HepG2 (cell line): ENCODE measurements around the gene SIM1. TPM values are rescaled to one million over a fixed set of nuclear protein-coding genes. Genes with fewer than 3 reads are reported as not detected.

Source experiments
- ATAC-seq: fragments of 200-7000 bp; cut with Tn5 transposase; 3 replicates; pipeline ENCODE4 v1.9.1; 2020; ENCODE audit warnings: mild to moderate bottlenecking, moderate library complexity
- BruUV-seq: library from RNA; stranded (reverse); fragments of 400-500 nt; replicated peaks from 2 replicates; lab custom pipeline; 2021; lab: Mats Ljungman, UMichigan
- CTCF ChIA-PET: fragments of 300-600 bp; formaldehyde crosslinking; extraction: SDS; loops from one replicate; lab custom pipeline; 2021; ENCODE audit warnings: low total read pairs, inconsistent platforms, low intra/inter-chr PET ratio; lab: Yijun Ruan, JAX
- POLR2A ChIA-PET: fragments of 350-600 bp; sonication (Branson Sonifier 250); formaldehyde crosslinking; loops from one replicate; lab custom pipeline; 2020; ENCODE audit warnings: antibody characterized with exemption, inconsistent platforms; lab: Yijun Ruan, JAX
- DNase-seq: peaks from one replicate; pipeline ENCODE4 v3.0.0-alpha.2; 2015; ENCODE audit warnings: low spot score
- FAIRE-seq: peaks from 3 replicates; lab custom pipeline; 2011; peaks lifted over from hg19 to GRCh38; lab: Jason Lieb, UNC
- H2AFZ ChIP-seq: one replicate; pipeline ENCODE4 v1.6.1; 2011; ENCODE audit warnings: low read length, inconsistent platforms
- H3K27ac ChIP-seq: fragments of 300-600 bp; 3 replicates; pipeline ENCODE4 v1.8.0; 2011; ENCODE audit warnings: mixed run types, mild to moderate bottlenecking, mixed read lengths, low read length, inconsistent platforms; ENCODE audit not compliant: insufficient read depth; ENCODE audit errors: extremely low read length
- H3K27me3 ChIP-seq, 2 experiments: fragments of 200-600 bp in 1 of 2; 2 replicates in 1 of 2; 3 replicates in 1 of 2; pipeline versions ENCODE4 v1.6.0 to v1.8.0; 2011; ENCODE audit warnings: low read length in 2 of 2, mild to moderate bottlenecking in 2 of 2, moderate library complexity in 2 of 2, inconsistent platforms in 1 of 2; ENCODE audit not compliant: insufficient read depth in 2 of 2, control insufficient read depth in 1 of 2
- H3K36me3 ChIP-seq, 2 experiments: fragments of 200-600 bp in 1 of 2; replicated peaks in 1 of 2; 2 replicates in 1 of 2; 3 replicates in 1 of 2; pipeline versions ENCODE4 v1.5.1 to v1.8.0; 2011; ENCODE audit warnings: low read length in 2 of 2, inconsistent platforms in 1 of 2; ENCODE audit not compliant: insufficient read depth in 2 of 2, control insufficient read depth in 1 of 2
- H3K4me1 ChIP-seq: 2 replicates; pipeline ENCODE4 v1.5.1; 2012; ENCODE audit warnings: low read length, inconsistent platforms; ENCODE audit not compliant: insufficient read depth
- H3K4me2 ChIP-seq: 2 replicates; pipeline ENCODE4 v1.6.0; 2011; ENCODE audit warnings: low read depth, low read length, inconsistent platforms
- H3K4me3 ChIP-seq, 3 experiments: fragments of 200-600 bp in 1 of 3; sonication (generic), shearing (Covaris generic) in 1 of 3; replicated peaks in 1 of 3; 2 replicates each; pipeline ENCODE4 v1.5.1; 2011 to 2016; ENCODE audit warnings: low read length in 3 of 3, inconsistent platforms in 2 of 3, low read depth in 2 of 3, mild to moderate bottlenecking in 2 of 3, control low read depth in 1 of 3, mixed read lengths in 1 of 3; ENCODE audit not compliant: insufficient read depth in 1 of 3
- H3K79me2 ChIP-seq: one replicate; pipeline ENCODE4 v1.6.1; 2011; ENCODE audit warnings: low read length, inconsistent platforms; ENCODE audit not compliant: insufficient read depth
- H3K9ac ChIP-seq: 2 replicates; pipeline ENCODE4 v1.6.0; 2011; ENCODE audit warnings: mild to moderate bottlenecking, low read depth, low read length, inconsistent platforms; ENCODE audit not compliant: insufficient read depth
- H3K9me3 ChIP-seq: 2 replicates; pipeline ENCODE4 v1.5.1; 2012; ENCODE audit warnings: mild to moderate bottlenecking, low read length
- H4K20me1 ChIP-seq: 2 replicates; pipeline ENCODE4 v1.6.0; 2011; ENCODE audit warnings: inconsistent platforms, mild to moderate bottlenecking, low read length, moderate library complexity; ENCODE audit not compliant: insufficient read depth
- GPN1 ChIP-seq: sonication (generic); formaldehyde crosslinking; IDR thresholded peaks from 2 replicates; pipeline ENCODE4 v1.5.1; 2020; ENCODE audit warnings: missing genetic modification reagents, borderline replicate concordance
- HOXA5 ChIP-seq: sonication (generic); formaldehyde crosslinking; IDR thresholded peaks from 2 replicates; pipeline ENCODE4 v1.4.0; 2020; ENCODE audit warnings: missing genetic modification reagents
- KDM4B ChIP-seq: sonication (generic); formaldehyde crosslinking; IDR thresholded peaks from 2 replicates; pipeline ENCODE4 v1.4.0; 2020; ENCODE audit warnings: missing genetic modification reagents
- MNT ChIP-seq: fragments of 450-650 bp; IDR thresholded peaks from 2 replicates; pipeline ENCODE4 v1.6.1; 2016
- RNF2 ChIP-seq: fragments of 450-650 bp; conservative IDR thresholded peaks from 2 replicates; pipeline ENCODE4 v1.6.1; 2016; ENCODE audit warnings: low read depth
- SSRP1 ChIP-seq: IDR thresholded peaks from 2 replicates; pipeline ENCODE4 v1.6.1; 2016; ENCODE audit warnings: control low read depth
- ZNF644 ChIP-seq: IDR thresholded peaks from 2 replicates; pipeline ENCODE4 v1.6.1; 2016; ENCODE audit warnings: low read depth
- WGBS: methylation state at CpG from one replicate; pipeline ENCODE4 v1.1.6; 2017; ENCODE audit warnings: low lambda C conversion rate; 5-methylcytosine and 5-hydroxymethylcytosine counted together
- in situ Hi-C: cut with HindIII; loops from 2 replicates; pipeline ENCODE4 v1.10.0; 2017; ENCODE audit warnings: low pct_unique_long_range_greater_than_20kb; ENCODE audit not compliant: extremely low pct_ligation_motif_present
- intact Hi-C: fragments of 100-400 bp; cut with micrococcal nuclease; formaldehyde crosslinking; loops from one replicate; pipeline ENCODE4 v1.10.0; 2022; ENCODE audit not compliant: unreplicated experiment
- polyA plus RNA-seq, 8 experiments: library from polyadenylated mRNA; depleted of rRNA in 3 of 8; stranded (reverse) in 7 of 8; unstranded in 1 of 8; fragments of >200 nt; fragmentation: Illumina TruSeq in 4 of 8; extraction: Trizol in 4 of 8; gene quantifications; 2 replicates each; pipeline versions ENCODE4 v1.2.1 to v1.2.3, GENCODE V29; 2011 to 2016; ENCODE audit warnings: low read depth in 4 of 8, missing spikeins in 1 of 8, mixed read lengths in 1 of 8; ENCODE audit not compliant: insufficient read depth in 1 of 8
- total RNA-seq, 5 experiments: library from RNA; depleted of rRNA; stranded (reverse); fragments of >200 nt; fragmentation: Illumina TruSeq; extraction: Trizol; gene quantifications; 2 replicates each; pipeline ENCODE4 v1.2.3, GENCODE V29; 2016; ENCODE audit warnings: low read depth in 1 of 5
- TF ChIP-seq, protein P1 (sequence below): IDR thresholded peaks from 2 replicates; pipeline ENCODE4 v1.6.1; 2012; ENCODE audit warnings: inconsistent platforms

SIM1 gene
- total and polyA plus RNA-seq, 2 of the 13 experiments (the other 11 are each of a cell fraction or from before 2014, with no cell fraction given): not detected

- H3K27ac ChIP-seq: no peak overlapping the region
- no peaks in the 10 kb centered on the region for H3K79me2 ChIP-seq
- POLR2A ChIA-PET: no interaction called here
- 23% methylated on average over 8 of the region's 8 CpGs for WGBS
- in situ Hi-C loops (no loop called here), intact Hi-C loops (loop anchor here (10.0 kb wide), 1 partner anchor 1959 kb away; no protein-coding TSS in a partner anchor)
- no peak for DNase-seq
- CTCF ChIA-PET: no interaction called here
- no peak for ATAC-seq
- H3K4me2 ChIP-seq: no peak overlapping the region
- H3K4me3 ChIP-seq: no peak overlapping the region
- no peaks in the 10 kb centered on the region for H3K9me3 ChIP-seq
- no TSS peak for BruUV-seq
- no peak overlapping the region for H2AFZ ChIP-seq
- no peak for TF ChIP-seq GPN1 (CRISPR knock-in tag)
- H3K9ac ChIP-seq: no peak overlapping the region
- no peak for FAIRE-seq
- H3K4me1 ChIP-seq: no peaks in the 10 kb centered on the region
- no peaks in the 10 kb centered on the region for H3K36me3 ChIP-seq
- H3K27me3 ChIP-seq: no peaks in the 10 kb centered on the region
- H4K20me1 ChIP-seq: no peaks in the 10 kb centered on the region
Measured at GRCh38 chr6:100353276-100354015, 111.3 kb downstream of the SIM1 start.

- no peaks in the 10 kb centered on the region for H4K20me1 ChIP-seq
- H3K9ac ChIP-seq: no peak overlapping the region
- intact Hi-C loops: loop anchor here (10.0 kb wide), 1 partner anchor 1955 kb away; no protein-coding TSS in a partner anchor
- in situ Hi-C loops: no loop called here
- TF ChIP-seq ZNF644 (CRISPR knock-in tag) (no peak), RNF2 (no peak), KDM4B (CRISPR knock-in tag) (no peak), SSRP1 (CRISPR knock-in tag) (no peak), MNT (no peak), HOXA5 (CRISPR knock-in tag) (no peak)
- TF ChIP-seq, protein P1, sequence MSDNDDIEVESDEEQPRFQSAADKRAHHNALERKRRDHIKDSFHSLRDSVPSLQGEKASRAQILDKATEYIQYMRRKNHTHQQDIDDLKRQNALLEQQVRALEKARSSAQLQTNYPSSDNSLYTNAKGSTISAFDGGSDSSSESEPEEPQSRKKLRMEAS: no peak
- no peak for FAIRE-seq
- no peaks in the 10 kb centered on the region for H3K4me1 ChIP-seq
- CTCF ChIA-PET: no interaction called here
- H3K9me3 ChIP-seq: no peaks in the 10 kb centered on the region
- POLR2A ChIA-PET: no interaction called here
- no peak overlapping the region for H3K4me2 ChIP-seq
- no peaks in the 10 kb centered on the region for H3K79me2 ChIP-seq
- no peak for ATAC-seq
- H3K27ac ChIP-seq: no peak overlapping the region
- no peak overlapping the region for H3K4me3 ChIP-seq
- H2AFZ ChIP-seq: no peak overlapping the region
- no peaks in the 10 kb centered on the region for H3K36me3 ChIP-seq
- no peak for DNase-seq
- BruUV-seq: no TSS peak
- H3K27me3 ChIP-seq: no peaks in the 10 kb centered on the region
Measured at GRCh38 chr6:100350139-100350538, 114.6 kb downstream of the SIM1 start.
